ENCODE measurements around the gene UBXN7. TPM values are rescaled to one million over a fixed set of nuclear protein-coding genes. Genes with fewer than 3 reads are reported as not detected.
"Not testable (repeated sequence)": the region's sequence is repeated elsewhere in the genome, so short reads cannot be mapped to it uniquely, and the experiment has no call there.

The UBXN7 gene
- total RNA-seq, 1 experiment from 2014 or later = 99.6 TPM

DNA sequence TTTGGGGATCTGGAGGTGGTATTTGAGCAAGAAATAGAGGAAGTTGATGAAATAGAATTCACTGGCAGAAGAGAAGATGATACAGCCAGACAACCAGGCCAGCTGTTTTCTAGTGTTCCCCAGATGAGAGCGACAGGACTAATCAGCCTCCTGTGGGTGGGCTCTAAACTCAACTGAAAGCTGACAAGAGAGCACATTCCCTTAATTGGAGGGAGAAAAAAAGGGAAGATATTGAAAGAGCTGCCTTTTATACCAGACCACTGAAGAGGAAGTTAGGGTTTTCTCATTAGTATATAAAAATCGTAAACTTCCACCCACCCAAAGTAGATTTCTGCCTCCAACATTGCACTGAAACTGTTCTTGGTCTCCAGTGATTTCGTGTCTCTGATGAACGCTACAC, 87.6 kb downstream of the UBXN7 start:
- Mint-ChIP-seq H3K27ac (0 out of 2 replicates have a peak overlapping the region, but pooled peaks have one; percentile 24), H3K36me3 (peaks cover 18% of the 10 kb centered on the region), H3K4me1 (no peaks in the 10 kb centered on the region), H3K27me3 (ENCODE audit: low read depth) (no peaks in the 10 kb centered on the region), H3K9me3 (no peaks in the 10 kb centered on the region), H3K4me3 (no peak overlapping the region)
- POLR2A ChIA-PET = no interaction called here
- TF ChIP-seq ESRRA (CRISPR knock-in tag; IDR thresholded peaks at IDR 0.05; ENCODE audit: borderline replicate concordance) = no peak
- no peak for TF ChIP-seq ZNF138 (CRISPR knock-in tag; conservative IDR thresholded peaks at IDR 0.05)
- no peak for TF ChIP-seq ZNF263 (CRISPR knock-in tag; IDR thresholded peaks at IDR 0.05; ENCODE audit: low read depth)
- TF ChIP-seq, protein P1, sequence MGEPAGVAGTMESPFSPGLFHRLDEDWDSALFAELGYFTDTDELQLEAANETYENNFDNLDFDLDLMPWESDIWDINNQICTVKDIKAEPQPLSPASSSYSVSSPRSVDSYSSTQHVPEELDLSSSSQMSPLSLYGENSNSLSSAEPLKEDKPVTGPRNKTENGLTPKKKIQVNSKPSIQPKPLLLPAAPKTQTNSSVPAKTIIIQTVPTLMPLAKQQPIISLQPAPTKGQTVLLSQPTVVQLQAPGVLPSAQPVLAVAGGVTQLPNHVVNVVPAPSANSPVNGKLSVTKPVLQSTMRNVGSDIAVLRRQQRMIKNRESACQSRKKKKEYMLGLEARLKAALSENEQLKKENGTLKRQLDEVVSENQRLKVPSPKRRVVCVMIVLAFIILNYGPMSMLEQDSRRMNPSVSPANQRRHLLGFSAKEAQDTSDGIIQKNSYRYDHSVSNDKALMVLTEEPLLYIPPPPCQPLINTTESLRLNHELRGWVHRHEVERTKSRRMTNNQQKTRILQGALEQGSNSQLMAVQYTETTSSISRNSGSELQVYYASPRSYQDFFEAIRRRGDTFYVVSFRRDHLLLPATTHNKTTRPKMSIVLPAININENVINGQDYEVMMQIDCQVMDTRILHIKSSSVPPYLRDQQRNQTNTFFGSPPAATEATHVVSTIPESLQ (CRISPR knock-in tag; IDR thresholded peaks at IDR 0.05) = no peak
- TF ChIP-seq, protein P2, sequence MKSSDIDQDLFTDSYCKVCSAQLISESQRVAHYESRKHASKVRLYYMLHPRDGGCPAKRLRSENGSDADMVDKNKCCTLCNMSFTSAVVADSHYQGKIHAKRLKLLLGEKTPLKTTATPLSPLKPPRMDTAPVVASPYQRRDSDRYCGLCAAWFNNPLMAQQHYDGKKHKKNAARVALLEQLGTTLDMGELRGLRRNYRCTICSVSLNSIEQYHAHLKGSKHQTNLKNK (CRISPR knock-in tag; IDR thresholded peaks at IDR 0.05) = no peak
- no peak for TF ChIP-seq ZNF219 (CRISPR knock-in tag; IDR thresholded peaks at IDR 0.05; ENCODE audit: borderline replicate concordance)
- TF ChIP-seq FOXK1 (CRISPR knock-in tag; IDR thresholded peaks at IDR 0.05) = no peak
- no peak for TF ChIP-seq SP1 (CRISPR knock-in tag; conservative IDR thresholded peaks at IDR 0.05)
- TF ChIP-seq, protein P3, sequence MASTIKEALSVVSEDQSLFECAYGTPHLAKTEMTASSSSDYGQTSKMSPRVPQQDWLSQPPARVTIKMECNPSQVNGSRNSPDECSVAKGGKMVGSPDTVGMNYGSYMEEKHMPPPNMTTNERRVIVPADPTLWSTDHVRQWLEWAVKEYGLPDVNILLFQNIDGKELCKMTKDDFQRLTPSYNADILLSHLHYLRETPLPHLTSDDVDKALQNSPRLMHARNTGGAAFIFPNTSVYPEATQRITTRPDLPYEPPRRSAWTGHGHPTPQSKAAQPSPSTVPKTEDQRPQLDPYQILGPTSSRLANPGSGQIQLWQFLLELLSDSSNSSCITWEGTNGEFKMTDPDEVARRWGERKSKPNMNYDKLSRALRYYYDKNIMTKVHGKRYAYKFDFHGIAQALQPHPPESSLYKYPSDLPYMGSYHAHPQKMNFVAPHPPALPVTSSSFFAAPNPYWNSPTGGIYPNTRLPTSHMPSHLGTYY (CRISPR knock-in tag; IDR thresholded peaks at IDR 0.05) = no peak
- TF ChIP-seq, protein P4, sequence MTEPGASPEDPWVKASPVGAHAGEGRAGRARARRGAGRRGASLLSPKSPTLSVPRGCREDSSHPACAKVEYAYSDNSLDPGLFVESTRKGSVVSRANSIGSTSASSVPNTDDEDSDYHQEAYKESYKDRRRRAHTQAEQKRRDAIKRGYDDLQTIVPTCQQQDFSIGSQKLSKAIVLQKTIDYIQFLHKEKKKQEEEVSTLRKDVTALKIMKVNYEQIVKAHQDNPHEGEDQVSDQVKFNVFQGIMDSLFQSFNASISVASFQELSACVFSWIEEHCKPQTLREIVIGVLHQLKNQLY (CRISPR knock-in tag; IDR thresholded peaks at IDR 0.05) = no peak
- TF ChIP-seq OVOL2 (CRISPR knock-in tag; IDR thresholded peaks at IDR 0.05; ENCODE audit: borderline replicate concordance) = no peak
- no peak for TF ChIP-seq ATF1 (CRISPR knock-in tag; IDR thresholded peaks at IDR 0.05)
- CTCF ChIA-PET = interaction anchor here (0.9 kb wide), 1 partner anchor 20 kb away, joined by 3 read pairs; no protein-coding TSS in a partner anchor
- ATAC-seq = no peak
- DNase-seq (ENCODE audit: low spot score) = no peak

DNA sequence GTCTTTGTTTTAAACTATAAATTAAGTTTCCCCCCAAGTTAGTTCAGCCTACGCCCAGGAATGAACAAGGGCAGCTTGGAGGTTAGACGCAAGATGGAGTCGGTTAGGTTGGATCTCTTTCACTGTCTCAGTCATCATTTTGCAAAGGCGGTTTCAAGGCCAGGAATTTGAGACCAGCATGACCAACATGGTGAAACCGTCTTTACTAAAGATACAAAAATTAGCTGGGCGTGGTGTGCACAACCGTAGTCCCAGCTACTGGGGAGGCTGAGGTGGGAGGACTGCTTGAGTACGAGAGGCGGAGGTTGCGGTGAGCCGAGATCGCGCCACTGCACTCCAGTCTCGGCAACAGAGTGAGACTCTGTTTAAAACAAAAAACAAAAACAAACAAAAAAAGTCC, 88.3 kb downstream of the UBXN7 start:
- DNase-seq (ENCODE audit: low spot score); H3K9me3 Mint-ChIP-seq; ATAC-seq; H3K4me1 Mint-ChIP-seq; H3K4me3 Mint-ChIP-seq; POLR2A ChIA-PET; H3K27me3 Mint-ChIP-seq (ENCODE audit: low read depth); H3K27ac Mint-ChIP-seq: not testable (repeated sequence)
- peaks cover 14% of the 10 kb centered on the region for H3K36me3 Mint-ChIP-seq
- CTCF ChIA-PET = interaction anchor here (0.6 to 0.9 kb wide), 2 partner anchors 19 to 98 kb away, joined by 3 read pairs; no protein-coding TSS in a partner anchor

DNA sequence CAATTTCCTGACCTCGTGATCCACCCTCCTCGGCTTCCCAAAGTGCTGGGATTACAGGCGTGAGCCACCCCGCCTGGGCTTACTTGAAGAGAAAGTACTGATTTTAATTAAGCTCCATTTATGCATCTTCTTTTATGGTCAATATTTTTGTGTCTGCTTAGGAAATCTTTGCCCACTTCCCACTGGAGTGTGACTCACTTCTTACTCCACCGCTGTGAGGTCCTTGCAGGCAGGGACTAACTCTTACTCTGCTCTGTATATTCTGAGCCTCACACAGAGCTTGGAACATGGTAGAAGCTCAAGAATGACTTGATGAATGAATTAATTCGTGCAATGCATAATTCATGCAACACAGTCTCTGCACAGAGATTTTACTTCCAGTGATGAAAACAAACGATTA, 91.1 kb downstream of the UBXN7 start:
- ATAC-seq = no peak
- DNase-seq (ENCODE audit: low spot score) = no peak
- Mint-ChIP-seq H3K27me3 (ENCODE audit: low read depth) (no peaks in the 10 kb centered on the region; the same call in 1 of the 2 replicates), H3K27ac (no peak overlapping the region), H3K4me3 (no peak overlapping the region), H3K9me3 (no peaks in the 10 kb centered on the region), H3K36me3 (peaks cover 6% of the 10 kb centered on the region; the same call in 1 of the 2 replicates), H3K4me1 (no peaks in the 10 kb centered on the region)
- POLR2A ChIA-PET = no interaction called here
- CTCF ChIA-PET = no interaction called here
- TF ChIP-seq OVOL2 (CRISPR knock-in tag; IDR thresholded peaks at IDR 0.05; ENCODE audit: borderline replicate concordance) = no peak
- TF ChIP-seq, protein P5, sequence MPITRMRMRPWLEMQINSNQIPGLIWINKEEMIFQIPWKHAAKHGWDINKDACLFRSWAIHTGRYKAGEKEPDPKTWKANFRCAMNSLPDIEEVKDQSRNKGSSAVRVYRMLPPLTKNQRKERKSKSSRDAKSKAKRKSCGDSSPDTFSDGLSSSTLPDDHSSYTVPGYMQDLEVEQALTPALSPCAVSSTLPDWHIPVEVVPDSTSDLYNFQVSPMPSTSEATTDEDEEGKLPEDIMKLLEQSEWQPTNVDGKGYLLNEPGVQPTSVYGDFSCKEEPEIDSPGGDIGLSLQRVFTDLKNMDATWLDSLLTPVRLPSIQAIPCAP (CRISPR knock-in tag; IDR thresholded peaks at IDR 0.05) = no peak
- TF ChIP-seq, protein P6, sequence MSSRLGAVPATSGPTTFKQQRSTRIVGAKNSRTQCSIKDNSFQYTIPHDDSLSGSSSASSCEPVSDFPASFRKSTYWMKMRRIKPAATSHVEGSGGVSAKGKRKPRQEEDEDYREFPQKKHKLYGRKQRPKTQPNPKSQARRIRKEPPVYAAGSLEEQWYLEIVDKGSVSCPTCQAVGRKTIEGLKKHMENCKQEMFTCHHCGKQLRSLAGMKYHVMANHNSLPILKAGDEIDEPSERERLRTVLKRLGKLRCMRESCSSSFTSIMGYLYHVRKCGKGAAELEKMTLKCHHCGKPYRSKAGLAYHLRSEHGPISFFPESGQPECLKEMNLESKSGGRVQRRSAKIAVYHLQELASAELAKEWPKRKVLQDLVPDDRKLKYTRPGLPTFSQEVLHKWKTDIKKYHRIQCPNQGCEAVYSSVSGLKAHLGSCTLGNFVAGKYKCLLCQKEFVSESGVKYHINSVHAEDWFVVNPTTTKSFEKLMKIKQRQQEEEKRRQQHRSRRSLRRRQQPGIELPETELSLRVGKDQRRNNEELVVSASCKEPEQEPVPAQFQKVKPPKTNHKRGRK (CRISPR knock-in tag; IDR thresholded peaks at IDR 0.05; ENCODE audit: borderline replicate concordance) = no peak
- TF ChIP-seq, protein P7, sequence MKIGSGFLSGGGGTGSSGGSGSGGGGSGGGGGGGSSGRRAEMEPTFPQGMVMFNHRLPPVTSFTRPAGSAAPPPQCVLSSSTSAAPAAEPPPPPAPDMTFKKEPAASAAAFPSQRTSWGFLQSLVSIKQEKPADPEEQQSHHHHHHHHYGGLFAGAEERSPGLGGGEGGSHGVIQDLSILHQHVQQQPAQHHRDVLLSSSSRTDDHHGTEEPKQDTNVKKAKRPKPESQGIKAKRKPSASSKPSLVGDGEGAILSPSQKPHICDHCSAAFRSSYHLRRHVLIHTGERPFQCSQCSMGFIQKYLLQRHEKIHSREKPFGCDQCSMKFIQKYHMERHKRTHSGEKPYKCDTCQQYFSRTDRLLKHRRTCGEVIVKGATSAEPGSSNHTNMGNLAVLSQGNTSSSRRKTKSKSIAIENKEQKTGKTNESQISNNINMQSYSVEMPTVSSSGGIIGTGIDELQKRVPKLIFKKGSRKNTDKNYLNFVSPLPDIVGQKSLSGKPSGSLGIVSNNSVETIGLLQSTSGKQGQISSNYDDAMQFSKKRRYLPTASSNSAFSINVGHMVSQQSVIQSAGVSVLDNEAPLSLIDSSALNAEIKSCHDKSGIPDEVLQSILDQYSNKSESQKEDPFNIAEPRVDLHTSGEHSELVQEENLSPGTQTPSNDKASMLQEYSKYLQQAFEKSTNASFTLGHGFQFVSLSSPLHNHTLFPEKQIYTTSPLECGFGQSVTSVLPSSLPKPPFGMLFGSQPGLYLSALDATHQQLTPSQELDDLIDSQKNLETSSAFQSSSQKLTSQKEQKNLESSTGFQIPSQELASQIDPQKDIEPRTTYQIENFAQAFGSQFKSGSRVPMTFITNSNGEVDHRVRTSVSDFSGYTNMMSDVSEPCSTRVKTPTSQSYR (CRISPR knock-in tag; IDR thresholded peaks at IDR 0.05) = no peak
